NCI-H345 (cell line): ENCODE data around the gene KRT7.
"Not testable (repeated sequence)": the region's sequence is repeated elsewhere in the genome, so short reads cannot be mapped to it uniquely, and the experiment has no call there.

ENCODE experiments used
- DNase-seq: peaks from one replicate; lab custom pipeline; 2025; lab: John Stamatoyannopoulos, UW

KRT7 gene

GRCh38 chr12:52229836-52230343, 3.2 kb upstream of the KRT7 start:
- no peak for DNase-seq

GRCh38 chr12:52230364-52231281, 2.4 kb upstream of the KRT7 start:
- DNase-seq, result peak; percentile 14

DNA sequence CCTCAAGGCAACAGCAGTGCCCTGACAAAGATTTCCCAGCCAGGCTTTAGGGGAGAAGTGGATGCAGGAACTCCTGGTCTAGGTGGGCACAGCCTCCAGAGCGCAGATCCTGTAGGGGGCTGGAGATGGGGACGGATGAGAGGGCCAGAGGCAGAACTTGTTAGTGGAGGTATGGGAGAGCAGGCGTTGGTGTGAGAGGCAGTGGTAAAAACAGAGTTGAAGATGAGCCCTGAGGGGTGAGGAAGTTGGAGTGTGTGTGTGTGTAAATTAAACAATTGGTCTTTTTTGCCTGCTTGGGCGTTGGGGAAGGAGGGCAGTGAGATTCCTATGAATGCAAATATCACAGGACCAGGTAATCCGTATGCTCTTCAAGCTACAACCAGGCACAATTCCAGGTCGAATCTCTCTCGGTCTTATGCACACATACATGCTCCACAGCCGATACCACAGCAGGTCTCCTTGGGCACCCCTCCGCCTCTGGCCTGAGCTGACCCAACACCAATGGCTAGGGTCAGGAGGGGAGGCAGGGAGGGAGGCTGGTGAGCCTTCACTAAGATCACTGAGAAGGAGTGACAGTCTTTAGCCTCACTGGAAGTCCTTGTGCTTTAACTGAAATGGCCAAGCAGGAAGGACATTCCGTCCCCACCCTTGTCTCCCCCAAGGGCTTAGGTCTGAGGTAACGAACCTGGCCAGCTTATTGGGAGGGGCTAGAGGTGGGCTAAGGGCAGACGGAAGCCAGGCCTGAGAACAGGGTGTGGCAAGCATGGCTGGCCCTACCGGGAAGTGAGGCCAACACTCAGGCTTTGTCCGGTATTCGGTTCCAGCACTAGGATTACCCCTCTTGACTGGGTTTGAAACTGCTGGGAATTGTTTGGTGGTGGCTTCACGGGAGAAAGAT, 1.5 kb upstream of the KRT7 start:
- DNase-seq, result no peak

- peak; percentile 79 for DNase-seq
Observed at GRCh38 chr12:52232203-52232673, 805 bp upstream of the KRT7 start.

DNA sequence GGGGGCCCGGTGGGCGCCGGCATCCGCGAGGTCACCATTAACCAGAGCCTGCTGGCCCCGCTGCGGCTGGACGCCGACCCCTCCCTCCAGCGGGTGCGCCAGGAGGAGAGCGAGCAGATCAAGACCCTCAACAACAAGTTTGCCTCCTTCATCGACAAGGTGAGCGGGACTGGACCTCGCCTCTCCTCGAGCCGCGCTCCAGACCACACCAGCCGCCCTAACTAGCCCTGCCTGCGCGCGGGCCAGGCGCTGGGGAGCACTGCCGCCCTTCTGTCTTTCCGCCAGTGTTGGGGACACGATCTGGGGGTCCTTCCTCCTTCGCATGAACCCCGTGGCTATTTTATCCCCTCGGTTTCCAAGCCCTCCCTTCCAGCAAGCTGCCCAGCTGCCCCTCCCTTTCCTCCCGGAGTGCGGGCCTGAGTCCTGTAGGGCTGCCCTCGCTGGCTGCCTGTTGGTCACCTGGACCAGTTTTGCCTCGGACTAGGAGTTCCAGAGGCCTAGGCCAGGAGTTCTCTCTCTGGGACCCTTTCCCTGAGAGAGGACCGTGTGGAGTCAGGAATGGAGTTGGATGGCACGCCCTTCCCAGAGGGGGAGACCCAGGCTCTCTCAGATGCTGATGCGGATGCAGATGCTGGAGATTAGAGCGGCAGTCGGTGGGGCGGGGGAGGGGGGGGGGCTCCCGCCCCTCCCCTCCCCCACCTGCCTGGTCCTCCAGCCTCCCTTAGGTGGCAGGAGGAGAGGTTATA, 592 bp downstream of the KRT7 start:
- no peak for DNase-seq

GRCh38 chr12:52234223-52234810, 1.3 kb downstream of the KRT7 start:
- no peak for DNase-seq

DNA sequence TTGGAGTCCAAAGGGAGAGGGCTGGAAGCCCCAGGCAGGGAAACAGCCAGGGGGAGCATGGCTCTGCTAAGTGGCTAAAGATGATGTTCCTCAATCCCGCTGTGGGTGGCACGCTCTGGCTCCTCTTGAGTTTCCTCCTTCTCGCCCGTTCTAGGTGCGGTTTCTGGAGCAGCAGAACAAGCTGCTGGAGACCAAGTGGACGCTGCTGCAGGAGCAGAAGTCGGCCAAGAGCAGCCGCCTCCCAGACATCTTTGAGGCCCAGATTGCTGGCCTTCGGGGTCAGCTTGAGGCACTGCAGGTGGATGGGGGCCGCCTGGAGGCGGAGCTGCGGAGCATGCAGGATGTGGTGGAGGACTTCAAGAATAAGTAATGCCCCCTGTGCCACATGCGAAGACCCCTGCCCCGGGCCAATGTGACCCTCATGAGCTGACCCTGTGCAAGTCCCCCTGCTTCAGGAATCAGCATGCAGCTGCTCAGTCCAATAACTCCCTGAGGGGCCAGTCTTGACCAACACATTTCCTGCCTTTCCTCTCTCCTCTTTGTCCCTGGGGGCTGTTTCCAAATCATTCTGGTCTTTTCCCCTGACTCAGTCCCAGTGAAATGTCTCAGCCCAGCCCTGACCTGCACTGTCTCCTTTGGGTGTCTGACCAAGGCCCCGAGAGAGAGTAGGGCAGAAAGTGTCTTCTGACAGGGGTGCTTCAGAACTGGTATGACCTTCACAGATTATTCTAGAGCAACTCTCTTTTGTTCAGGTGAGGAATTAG, 2.1 kb downstream of the KRT7 start:
- DNase-seq, result no peak

GRCh38 chr12:52235822-52236361, 2.8 kb downstream of the KRT7 start:
- peak; percentile 85 for DNase-seq

DNA sequence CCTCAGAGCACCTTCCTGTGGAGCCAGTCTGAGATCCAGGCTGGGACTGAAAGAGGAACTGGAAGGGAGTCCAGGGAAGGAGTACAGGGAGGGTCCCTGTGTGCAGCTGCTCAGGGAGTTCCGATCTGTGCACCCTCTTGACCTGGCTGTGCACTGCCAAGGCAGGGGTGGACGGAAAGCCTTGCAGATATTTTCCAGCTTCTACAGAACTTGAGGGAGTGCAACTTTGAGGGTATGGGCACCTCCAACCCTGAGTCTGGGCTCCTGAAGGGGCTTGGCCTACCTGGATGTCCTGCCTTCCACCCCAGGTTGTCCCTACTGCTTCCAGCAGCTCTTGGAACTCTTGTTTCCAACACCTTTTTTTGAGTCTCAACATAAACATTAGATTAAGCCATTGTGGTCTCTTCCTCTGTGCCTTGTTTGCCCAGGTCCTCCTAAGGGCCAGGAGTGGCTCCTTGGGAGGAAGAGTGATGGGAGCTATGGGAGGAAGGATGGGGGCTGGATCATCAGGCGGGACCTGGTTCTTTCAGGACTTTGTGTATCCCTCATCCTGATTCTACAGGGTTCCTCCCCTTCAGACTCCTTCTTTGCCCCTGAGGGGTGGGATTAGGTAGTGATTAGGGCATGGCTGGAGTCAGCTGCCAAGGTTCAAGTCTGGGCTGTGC, 3.5 kb downstream of the KRT7 start:
- no peak for DNase-seq

DNA sequence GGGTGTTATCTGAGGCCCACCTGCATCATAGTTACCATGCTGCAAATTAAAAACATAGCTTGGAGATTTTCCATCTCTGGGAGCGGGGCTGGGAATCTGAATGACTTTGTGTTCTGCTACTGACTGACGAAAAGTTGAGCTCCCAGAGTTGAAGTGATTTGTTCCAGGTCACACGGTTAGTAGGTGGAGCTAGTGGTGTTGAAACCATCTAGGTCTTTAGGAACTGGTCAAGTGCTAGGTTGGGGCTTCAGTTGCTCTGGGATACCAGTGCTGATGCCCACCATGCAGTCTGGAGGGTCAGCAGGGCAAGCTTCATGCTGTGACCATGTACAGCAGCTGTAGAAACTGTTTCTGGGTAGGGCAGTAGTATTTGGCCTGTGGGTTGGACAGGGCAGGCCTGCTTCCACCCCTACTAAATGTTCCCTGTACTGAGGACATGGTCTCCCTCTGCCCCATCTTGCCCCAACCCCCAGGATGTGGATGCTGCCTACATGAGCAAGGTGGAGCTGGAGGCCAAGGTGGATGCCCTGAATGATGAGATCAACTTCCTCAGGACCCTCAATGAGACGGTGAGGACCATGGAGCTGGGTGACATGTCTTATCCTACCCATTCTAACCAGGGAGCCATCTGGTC, 5.3 kb downstream of the KRT7 start:
- no peak for DNase-seq

GRCh38 chr12:52238916-52239646, 6.0 kb downstream of the KRT7 start:
- no peak for DNase-seq

DNA sequence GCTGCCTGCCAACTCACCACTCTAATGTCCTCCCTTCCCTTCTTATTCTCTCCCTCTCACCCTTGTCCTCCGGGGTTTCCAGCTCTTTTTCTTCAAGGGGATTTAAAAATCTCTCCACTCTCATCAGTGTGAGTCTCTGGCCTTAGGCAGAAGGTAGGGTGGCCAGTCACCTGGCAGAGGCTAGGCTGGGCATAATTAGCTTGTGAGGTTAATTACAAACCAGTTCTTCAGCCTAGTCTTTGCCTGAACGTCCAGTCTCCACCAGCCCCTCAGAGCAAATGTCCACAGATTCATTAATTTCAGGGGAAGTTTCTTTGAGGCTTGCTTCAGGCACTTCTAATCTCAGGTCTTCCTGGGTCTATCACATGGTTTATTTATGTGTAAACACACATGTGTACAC, 6.7 kb downstream of the KRT7 start:
- DNase-seq, result no peak

DNA sequence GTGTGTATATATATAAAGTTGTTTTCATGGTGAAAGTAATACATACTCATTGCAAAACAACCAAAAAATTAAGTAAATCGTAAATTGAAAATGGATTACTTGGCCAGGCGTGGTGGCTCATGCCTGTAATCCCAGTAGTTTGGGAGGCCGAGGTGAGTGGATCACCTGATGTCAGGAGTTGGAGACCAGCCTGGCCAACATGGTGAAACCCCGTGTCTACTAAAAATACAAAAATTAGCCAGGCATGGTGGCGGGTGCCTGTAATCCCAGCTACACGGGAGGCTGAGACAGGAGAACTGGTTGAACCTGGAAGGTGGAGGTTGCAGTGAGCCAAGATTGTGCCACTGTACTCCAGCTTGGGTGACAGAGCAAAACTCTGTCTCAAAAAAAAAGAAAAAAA, 7.2 kb downstream of the KRT7 start:
- DNase-seq, result not testable (repeated sequence)

- no peak for DNase-seq
Observed at GRCh38 chr12:52241205-52241842, 8.3 kb downstream of the KRT7 start.

GRCh38 chr12:52242442-52243258, 9.6 kb downstream of the KRT7 start:
- DNase-seq, result no peak

GRCh38 chr12:52243259-52243855, 10.3 kb downstream of the KRT7 start:
- DNase-seq, result peak; percentile 82
